HG02852 (cell line): Measurements from ENCODE around the gene FOXO1.

Source experiments
- ATAC-seq: cut with Tn5 transposase; IDR thresholded peaks from one replicate; pipeline ENCODE4 v1.9.1; 2021; ENCODE audit warnings: mild to moderate bottlenecking, moderate library complexity; ENCODE audit not compliant: unreplicated experiment

The FOXO1 gene

GRCh38 chr13:40582531-40582930, 83.9 kb downstream of the FOXO1 start:
- no peak for ATAC-seq

DNA sequence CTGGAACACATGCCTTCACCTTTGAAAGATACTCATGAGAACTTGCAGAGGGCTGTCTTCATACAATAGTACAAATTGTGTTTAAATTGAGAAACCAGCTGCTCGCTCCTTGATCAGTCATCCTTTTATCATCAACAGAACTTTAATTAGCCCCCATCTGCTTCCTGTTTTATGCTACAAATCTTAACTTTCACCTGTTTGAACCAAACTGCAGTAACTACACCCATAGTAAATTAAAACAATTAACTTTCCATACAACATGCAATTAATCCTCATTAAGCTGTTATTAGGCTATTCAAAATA, 85.2 kb downstream of the FOXO1 start:
- ATAC-seq = no peak

GRCh38 chr13:40580566-40581276, 85.7 kb downstream of the FOXO1 start:
- ATAC-seq = no peak

- ATAC-seq = no peak
Observed at GRCh38 chr13:40579535-40579934, 86.9 kb downstream of the FOXO1 start.

- ATAC-seq = no peak
Observed at GRCh38 chr13:40578055-40578454, 88.4 kb downstream of the FOXO1 start.

GRCh38 chr13:40576369-40576768, 90.1 kb downstream of the FOXO1 start:
- no peak for ATAC-seq

GRCh38 chr13:40572961-40573360, 93.5 kb downstream of the FOXO1 start:
- no peak for ATAC-seq

DNA sequence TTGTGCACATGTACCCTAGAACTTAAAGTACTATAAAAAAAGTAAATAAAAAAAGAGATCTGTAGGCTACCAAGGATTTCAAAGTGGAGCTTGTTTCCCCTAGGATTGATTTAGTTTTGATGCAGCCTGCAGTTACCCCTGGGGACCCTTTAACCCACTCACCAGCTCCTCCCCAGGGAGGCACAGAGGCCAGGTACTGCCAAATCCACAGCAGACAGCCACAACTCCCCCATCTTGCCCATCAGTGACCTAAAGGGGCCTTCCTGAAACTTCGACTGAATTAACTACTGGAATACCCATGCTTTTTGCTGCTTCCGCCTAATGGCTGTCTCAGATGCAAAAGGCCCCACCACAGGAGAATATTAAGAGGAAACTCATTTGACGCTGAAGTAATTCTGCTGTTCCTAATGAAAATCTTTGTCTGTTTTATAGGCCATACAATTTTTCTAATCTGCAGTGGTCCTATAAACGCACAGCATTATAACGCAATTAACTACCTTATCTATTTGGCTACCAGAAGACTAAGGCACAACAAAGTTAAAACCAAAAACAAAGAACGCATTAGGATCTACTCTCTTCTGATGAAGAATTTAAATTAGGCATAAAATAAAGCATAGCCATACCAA, 95.0 kb downstream of the FOXO1 start:
- ATAC-seq = no peak

DNA sequence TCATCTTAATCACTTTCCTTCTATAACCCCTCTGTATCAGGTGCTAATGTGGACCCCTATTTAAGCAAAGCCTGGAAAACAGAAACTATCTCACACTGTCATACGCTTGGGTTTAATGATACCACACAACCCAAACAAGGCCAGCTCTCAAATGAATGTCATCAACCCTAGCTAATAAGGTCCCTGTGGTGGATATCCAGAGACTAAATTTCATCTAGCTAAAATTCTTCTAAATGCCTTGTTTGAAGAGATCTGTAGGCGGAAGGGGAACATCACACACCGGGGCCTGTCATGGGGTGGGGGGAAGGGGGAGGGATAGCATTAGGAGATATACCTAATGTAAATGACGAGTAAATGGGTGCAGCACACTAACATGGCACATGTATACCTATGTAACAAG, 95.5 kb downstream of the FOXO1 start:
- no peak for ATAC-seq

GRCh38 chr13:40569024-40569350, 97.5 kb downstream of the FOXO1 start:
- no peak for ATAC-seq

GRCh38 chr13:40568246-40569023, 98.0 kb downstream of the FOXO1 start:
- no peak for ATAC-seq

DNA sequence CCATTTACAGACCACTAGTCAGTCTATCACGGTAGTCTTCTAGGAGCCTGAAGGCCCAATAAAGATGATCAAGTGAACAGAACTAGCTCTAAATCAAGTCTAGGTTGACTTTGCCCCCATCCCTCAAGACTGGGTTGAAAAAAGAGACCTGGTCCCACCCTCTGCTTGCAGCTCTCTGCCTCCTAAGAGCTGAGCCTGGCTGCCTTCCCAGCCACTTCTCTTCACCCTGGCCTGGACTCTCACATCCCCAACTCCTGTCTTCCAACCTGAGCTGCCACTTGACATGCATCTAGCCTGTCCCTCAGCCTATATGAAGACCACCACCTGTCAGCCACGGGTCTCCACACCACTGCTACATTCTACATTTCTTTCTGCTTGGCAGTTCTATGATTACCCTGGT, 99.6 kb downstream of the FOXO1 start:
- no peak for ATAC-seq

GRCh38 chr13:40565282-40566148, 100.9 kb downstream of the FOXO1 start:
- no peak for ATAC-seq

- ATAC-seq = no peak
Observed at GRCh38 chr13:40564342-40565001, 102.0 kb downstream of the FOXO1 start.

- no peak for ATAC-seq
Observed at GRCh38 chr13:40563350-40564125, 102.9 kb downstream of the FOXO1 start.

DNA sequence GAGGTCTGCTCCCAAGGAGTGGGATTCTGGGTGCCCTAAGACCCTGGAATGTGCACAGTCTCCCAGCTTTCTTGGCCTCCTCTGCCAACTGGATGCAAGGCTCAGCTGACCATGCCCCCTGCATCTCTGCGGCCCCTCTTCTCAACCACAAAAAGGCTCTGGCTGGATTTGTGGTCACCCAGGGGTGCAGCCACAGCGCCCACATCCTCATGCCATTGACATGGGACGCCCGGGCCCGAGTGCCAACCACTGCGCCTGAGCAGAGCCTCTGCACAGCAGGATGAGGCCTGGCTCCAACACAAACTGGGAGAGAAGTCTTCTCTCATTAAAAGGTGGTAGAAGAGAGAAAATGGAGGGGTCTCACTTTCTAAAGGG, 103.5 kb downstream of the FOXO1 start:
- no peak for ATAC-seq

DNA sequence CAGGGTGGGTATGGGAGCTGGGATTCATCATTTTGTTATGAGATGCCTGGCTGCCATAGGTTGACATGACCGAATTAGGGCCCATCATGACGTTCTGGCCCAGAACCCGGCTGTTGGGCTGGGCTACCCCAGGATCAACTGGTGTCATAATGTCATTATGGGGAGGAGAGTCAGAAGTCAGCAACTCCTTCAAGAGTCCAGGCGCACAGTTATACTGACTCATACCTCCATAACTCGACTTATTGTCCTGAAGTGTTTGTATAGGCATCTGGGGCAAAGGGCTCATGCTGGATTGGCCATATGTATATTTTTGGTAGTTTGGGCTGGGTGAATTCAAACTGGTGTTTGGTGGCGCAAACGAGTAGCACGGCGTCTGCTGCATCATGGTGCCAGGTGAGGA, 106.5 kb downstream of the FOXO1 start:
- no peak for ATAC-seq

- no peak for ATAC-seq
Observed at GRCh38 chr13:40558656-40559055, 107.8 kb downstream of the FOXO1 start.

DNA sequence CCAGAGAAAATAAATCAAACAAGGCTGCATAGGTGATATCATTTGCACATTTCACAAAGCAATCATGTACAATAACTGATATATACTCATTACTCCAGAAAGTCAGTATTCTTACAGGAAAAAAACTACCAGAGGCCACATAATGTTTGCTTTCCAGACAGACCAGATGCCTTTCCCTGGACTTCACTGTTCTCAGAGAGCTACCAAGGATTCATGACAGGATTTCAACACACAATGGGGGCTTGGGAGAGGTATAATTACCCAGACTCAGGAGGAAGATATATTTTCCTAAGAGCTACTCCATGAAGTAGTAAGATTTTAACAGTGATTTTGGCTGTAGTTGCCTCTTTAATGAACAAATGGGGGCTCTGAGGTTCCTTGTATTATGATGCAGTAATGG, 110.0 kb downstream of the FOXO1 start:
- ATAC-seq = no peak

DNA sequence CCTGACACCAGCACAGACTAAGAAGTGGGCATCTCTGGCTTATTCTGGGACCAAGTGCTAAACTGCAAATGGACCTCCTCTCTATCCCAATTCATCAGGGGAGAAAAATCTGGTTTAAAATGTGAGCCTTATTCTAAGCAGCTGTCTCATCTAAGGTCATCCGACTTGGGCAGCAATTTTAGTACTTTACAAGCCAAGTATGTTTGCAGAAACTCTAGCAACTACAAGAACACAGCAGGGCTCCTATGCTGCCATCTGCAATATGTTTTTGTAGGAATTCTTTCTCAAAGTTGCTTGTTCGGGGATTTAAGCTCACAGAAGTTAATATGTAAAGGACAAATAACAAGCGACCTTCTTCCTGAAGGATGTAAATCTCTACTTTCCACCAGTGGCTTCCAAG, 113.1 kb downstream of the FOXO1 start:
- no peak for ATAC-seq
